ENCODE measurements around the gene SLC7A8. TPM values are rescaled to one million over a fixed set of nuclear protein-coding genes. Genes with fewer than 3 reads are reported as not detected.
A peak's percentile ranks its signal among the peaks of the same experiment; 100 is the strongest.

The SLC7A8 gene
- total and polyA plus RNA-seq, 10 of the 15 experiments (the other 5 are each of a cell fraction or from before 2014, with no cell fraction given) = 0.06 to 0.28 (median 0.21) TPM; not detected in 7

GRCh38 chr14:23182372-23183157 is 895 bp downstream of the SLC7A8 start:
- Histone ChIP-seq H3K4me2 (ENCODE audit: control insufficient read depth, insufficient read depth) (peak overlapping the region; percentile 50), H2AFZ (ENCODE audit: control insufficient read depth, low read depth, low read length) (no peak overlapping the region), H3K27me3 (replicated peaks in 1 of 2; ENCODE audit: control insufficient read depth in 2 of 2, insufficient read depth in 2 of 2, low read length in 1 of 2) (peaks cover 3 to 12% of the 10 kb centered on the region in 2 experiments), H3K79me2 (ENCODE audit: control insufficient read depth, insufficient read depth, low read length) (no peaks in the 10 kb centered on the region), H3K9me3 (replicated peaks; ENCODE audit: control insufficient read depth, insufficient read depth, low read length) (no peaks in the 10 kb centered on the region), H3K9ac (ENCODE audit: control insufficient read depth, insufficient read depth, low read length) (no peak overlapping the region), H3K36me3 (ENCODE audit: control insufficient read depth in 2 of 2, insufficient read depth in 2 of 2, low read length in 1 of 2) (no peaks in the 10 kb centered on the region), H3K4me1 (ENCODE audit: control insufficient read depth, insufficient read depth, low read length) (peaks cover 7% of the 10 kb centered on the region; the same call in 1 of the 2 replicates), H4K20me1 (ENCODE audit: control insufficient read depth, insufficient read depth) (no peaks in the 10 kb centered on the region), H3K27ac (ENCODE audit: control insufficient read depth, insufficient read depth) (no peak overlapping the region), H3K4me3 (no peak overlapping the region; the same call in 1 of the 2 replicates)
- FAIRE-seq = no peak
- ChIA-PET SMC1A (ENCODE audit: uncharacterized antibody, unreplicated experiment) (no interaction called here), CTCF (interaction anchor here (1.1 to 2.6 kb wide), 3 partner anchors 9 to 114 kb away, joined by 3 to 17 read pairs (median 5); no protein-coding TSS in a partner anchor), POLR2A (interaction anchor here (0.6 kb wide), 1 partner anchor 650 kb away, joined by 3 read pairs; no protein-coding TSS in a partner anchor), RAD21 (ENCODE audit: unreplicated experiment) (interaction anchor here (1.9 kb wide), 1 partner anchor 62 kb away, joined by 4 read pairs; no protein-coding TSS in a partner anchor)
- TF ChIP-seq ATF7 (IDR thresholded peaks at IDR 0.05; ENCODE audit: low read depth) (no peak), STAT3 (IDR thresholded peaks at IDR 0.05; ENCODE audit: low read depth, low read length) (no peak), TCF3 (IDR thresholded peaks at IDR 0.05; ENCODE audit: borderline replicate concordance, insufficient read depth, low read depth, low read length) (no peak)
- in situ Hi-C loops (cut with MboI) = loop anchor here (10.0 kb wide), 1 partner anchor 58 kb away; no protein-coding TSS in a partner anchor
- WGBS (ENCODE audit: insufficient coverage, insufficient replicate concordance, low lambda C conversion rate, missing lambda C conversion rate) = 0% methylated on average over 24 of the region's 24 CpGs
- BruUV-seq (replicated peaks) = no TSS peak
- DNase-seq (ENCODE audit: low read depth, low spot score) = no peak
- intact Hi-C loops (cut with micrococcal nuclease; ENCODE audit: unreplicated experiment) = no loop called here
- peak; percentile 36; the same call in 1 of the 3 replicates for ATAC-seq

DNA sequence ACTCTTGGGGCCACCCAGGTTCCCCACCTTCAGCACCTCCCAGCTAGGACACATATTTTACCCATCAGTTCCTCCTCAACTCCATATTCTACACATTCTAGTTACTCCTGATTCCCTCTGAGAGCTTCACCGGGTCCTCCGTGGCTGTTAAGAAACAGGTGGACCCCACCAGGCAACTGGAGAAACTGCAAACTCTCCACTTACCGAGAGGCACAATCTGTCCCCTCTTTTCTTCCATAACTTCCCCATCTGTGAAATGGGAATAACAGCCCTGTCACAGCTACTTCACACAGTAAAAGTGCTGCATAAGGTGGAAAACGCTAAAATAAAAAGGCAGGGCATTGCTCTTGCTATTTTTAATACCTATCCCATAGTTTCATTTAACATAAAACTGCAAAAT is 1.5 kb downstream of the SLC7A8 start:
- no peak overlapping the region for H3K9ac ChIP-seq (ENCODE audit: control insufficient read depth, insufficient read depth, low read length)
- RAD21 ChIA-PET (ENCODE audit: unreplicated experiment) = interaction anchor here (1.9 kb wide), 1 partner anchor 61 kb away, joined by 4 read pairs; no protein-coding TSS in a partner anchor
- TF ChIP-seq, protein P1, sequence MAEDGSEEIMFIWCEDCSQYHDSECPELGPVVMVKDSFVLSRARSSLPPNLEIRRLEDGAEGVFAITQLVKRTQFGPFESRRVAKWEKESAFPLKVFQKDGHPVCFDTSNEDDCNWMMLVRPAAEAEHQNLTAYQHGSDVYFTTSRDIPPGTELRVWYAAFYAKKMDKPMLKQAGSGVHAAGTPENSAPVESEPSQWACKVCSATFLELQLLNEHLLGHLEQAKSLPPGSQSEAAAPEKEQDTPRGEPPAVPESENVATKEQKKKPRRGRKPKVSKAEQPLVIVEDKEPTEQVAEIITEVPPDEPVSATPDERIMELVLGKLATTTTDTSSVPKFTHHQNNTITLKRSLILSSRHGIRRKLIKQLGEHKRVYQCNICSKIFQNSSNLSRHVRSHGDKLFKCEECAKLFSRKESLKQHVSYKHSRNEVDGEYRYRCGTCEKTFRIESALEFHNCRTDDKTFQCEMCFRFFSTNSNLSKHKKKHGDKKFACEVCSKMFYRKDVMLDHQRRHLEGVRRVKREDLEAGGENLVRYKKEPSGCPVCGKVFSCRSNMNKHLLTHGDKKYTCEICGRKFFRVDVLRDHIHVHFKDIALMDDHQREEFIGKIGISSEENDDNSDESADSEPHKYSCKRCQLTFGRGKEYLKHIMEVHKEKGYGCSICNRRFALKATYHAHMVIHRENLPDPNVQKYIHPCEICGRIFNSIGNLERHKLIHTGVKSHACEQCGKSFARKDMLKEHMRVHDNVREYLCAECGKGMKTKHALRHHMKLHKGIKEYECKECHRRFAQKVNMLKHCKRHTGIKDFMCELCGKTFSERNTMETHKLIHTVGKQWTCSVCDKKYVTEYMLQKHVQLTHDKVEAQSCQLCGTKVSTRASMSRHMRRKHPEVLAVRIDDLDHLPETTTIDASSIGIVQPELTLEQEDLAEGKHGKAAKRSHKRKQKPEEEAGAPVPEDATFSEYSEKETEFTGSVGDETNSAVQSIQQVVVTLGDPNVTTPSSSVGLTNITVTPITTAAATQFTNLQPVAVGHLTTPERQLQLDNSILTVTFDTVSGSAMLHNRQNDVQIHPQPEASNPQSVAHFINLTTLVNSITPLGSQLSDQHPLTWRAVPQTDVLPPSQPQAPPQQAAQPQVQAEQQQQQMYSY (CRISPR knock-in tag; IDR thresholded peaks at IDR 0.05) = no peak
- TF ChIP-seq USF1 (IDR thresholded peaks at IDR 0.05; ENCODE audit: borderline replicate concordance, extremely low read length, insufficient read depth, low read depth, low read length) (no peak), CEBPB (IDR thresholded peaks at IDR 0.05; ENCODE audit: borderline replicate concordance in 1 of 2, low read depth in 2 of 2, low read length in 2 of 2) (no peak), SREBF2 (IDR thresholded peaks at IDR 0.05; ENCODE audit: low read length) (no peak), MTA3 (IDR thresholded peaks at IDR 0.05; ENCODE audit: borderline replicate concordance, low read length) (no peak)

More for the DNA sequence above, 1.5 kb downstream of the SLC7A8 start:
- peaks cover 7% of the 10 kb centered on the region; the same call in 1 of the 2 replicates for H3K4me1 ChIP-seq (ENCODE audit: control insufficient read depth, insufficient read depth, low read length)
- H3K27me3 ChIP-seq (replicated peaks in 1 of 2; ENCODE audit: control insufficient read depth in 2 of 2, insufficient read depth in 2 of 2, low read length in 1 of 2) = peaks cover 3 to 12% of the 10 kb centered on the region in 2 experiments
- no peaks in the 10 kb centered on the region for H3K9me3 ChIP-seq (replicated peaks; ENCODE audit: control insufficient read depth, insufficient read depth, low read length)
- ChIA-PET CTCF (interaction anchor here (1.1 to 2.6 kb wide), 3 partner anchors 9 to 113 kb away, joined by 3 to 17 read pairs (median 5); no protein-coding TSS in a partner anchor), POLR2A (no interaction called here), SMC1A (ENCODE audit: uncharacterized antibody, unreplicated experiment) (no interaction called here)
- WGBS (ENCODE audit: insufficient coverage, insufficient replicate concordance, low lambda C conversion rate, missing lambda C conversion rate) = 76% methylated on average over 4 of the region's 4 CpGs
- intact Hi-C loops (cut with micrococcal nuclease; ENCODE audit: unreplicated experiment) (no loop called here), in situ Hi-C loops (cut with MboI) (loop anchor here (10.0 kb wide), 1 partner anchor 57 kb away; no protein-coding TSS in a partner anchor)
- H3K36me3 ChIP-seq (ENCODE audit: control insufficient read depth in 2 of 2, insufficient read depth in 2 of 2, low read length in 1 of 2) = no peaks in the 10 kb centered on the region
- no peak overlapping the region for H3K4me2 ChIP-seq (ENCODE audit: control insufficient read depth, insufficient read depth)
- BruUV-seq (replicated peaks) = no TSS peak
- ATAC-seq = no peak
- no peaks in the 10 kb centered on the region for H3K79me2 ChIP-seq (ENCODE audit: control insufficient read depth, insufficient read depth, low read length)
- H4K20me1 ChIP-seq (ENCODE audit: control insufficient read depth, insufficient read depth) = no peaks in the 10 kb centered on the region
- no peak overlapping the region for H3K27ac ChIP-seq (ENCODE audit: control insufficient read depth, insufficient read depth)
- no peak for DNase-seq (ENCODE audit: low read depth, low spot score)
- H2AFZ ChIP-seq (ENCODE audit: control insufficient read depth, low read depth, low read length) = no peak overlapping the region
- H3K4me3 ChIP-seq = no peak overlapping the region
- no peak for FAIRE-seq

Data from GM12878 (cell line).